ENCODE results near the gene NUDC.
A peak's percentile ranks its signal among the peaks of the same experiment; 100 is the strongest.

The NUDC gene

GRCh38 chr1:26960625-26960966 lies 39.1 kb downstream of the NUDC start:
- no peak overlapping the region for H3K27ac ChIP-seq
- TF ChIP-seq, protein P1, sequence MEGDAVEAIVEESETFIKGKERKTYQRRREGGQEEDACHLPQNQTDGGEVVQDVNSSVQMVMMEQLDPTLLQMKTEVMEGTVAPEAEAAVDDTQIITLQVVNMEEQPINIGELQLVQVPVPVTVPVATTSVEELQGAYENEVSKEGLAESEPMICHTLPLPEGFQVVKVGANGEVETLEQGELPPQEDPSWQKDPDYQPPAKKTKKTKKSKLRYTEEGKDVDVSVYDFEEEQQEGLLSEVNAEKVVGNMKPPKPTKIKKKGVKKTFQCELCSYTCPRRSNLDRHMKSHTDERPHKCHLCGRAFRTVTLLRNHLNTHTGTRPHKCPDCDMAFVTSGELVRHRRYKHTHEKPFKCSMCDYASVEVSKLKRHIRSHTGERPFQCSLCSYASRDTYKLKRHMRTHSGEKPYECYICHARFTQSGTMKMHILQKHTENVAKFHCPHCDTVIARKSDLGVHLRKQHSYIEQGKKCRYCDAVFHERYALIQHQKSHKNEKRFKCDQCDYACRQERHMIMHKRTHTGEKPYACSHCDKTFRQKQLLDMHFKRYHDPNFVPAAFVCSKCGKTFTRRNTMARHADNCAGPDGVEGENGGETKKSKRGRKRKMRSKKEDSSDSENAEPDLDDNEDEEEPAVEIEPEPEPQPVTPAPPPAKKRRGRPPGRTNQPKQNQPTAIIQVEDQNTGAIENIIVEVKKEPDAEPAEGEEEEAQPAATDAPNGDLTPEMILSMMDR (IDR thresholded peaks at IDR 0.05; ENCODE audit: low read depth, low read length): no peak
- no peak for DNase-seq
- peak overlapping the region; percentile 62 for H3K4me3 ChIP-seq (ENCODE audit: low read depth, low read length)
- no peaks in the 10 kb centered on the region for H3K9me3 ChIP-seq (ENCODE audit: severe bottlenecking)
- H3K27me3 ChIP-seq (ENCODE audit: insufficient read depth, low read depth, severe bottlenecking): peaks cover 26% of the 10 kb centered on the region
- H3K36me3 ChIP-seq: no peaks in the 10 kb centered on the region

DNA sequence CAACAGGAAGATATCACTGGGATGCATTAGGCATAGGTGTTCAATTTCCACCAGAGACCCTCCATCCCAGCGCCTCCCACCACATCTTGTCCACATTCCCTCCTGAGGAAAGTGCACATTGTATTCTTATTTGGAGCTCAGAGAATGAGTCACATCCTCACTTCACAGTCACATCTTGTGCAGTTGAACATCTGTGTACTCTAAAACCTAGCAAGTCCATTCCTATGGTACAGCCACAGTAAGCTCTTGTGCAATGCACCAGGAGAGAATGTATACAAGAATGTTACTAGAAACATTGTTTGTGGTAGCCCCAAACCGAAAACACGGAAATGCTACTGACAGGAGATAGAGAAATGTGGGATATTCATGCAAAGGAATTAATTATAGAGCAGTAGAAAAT lies 40.3 kb downstream of the NUDC start:
- Histone ChIP-seq H3K36me3 (no peaks in the 10 kb centered on the region), H3K4me3 (ENCODE audit: low read depth, low read length) (no peak overlapping the region), H3K27ac (no peak overlapping the region), H3K9me3 (ENCODE audit: severe bottlenecking) (no peaks in the 10 kb centered on the region), H3K27me3 (ENCODE audit: insufficient read depth, low read depth, severe bottlenecking) (peaks cover 26% of the 10 kb centered on the region)
- TF ChIP-seq, protein P1 (IDR thresholded peaks at IDR 0.05; ENCODE audit: low read depth, low read length): no peak
- DNase-seq: no peak

GRCh38 chr1:26965213-26965612 lies 43.7 kb downstream of the NUDC start:
- Histone ChIP-seq H3K36me3 (no peaks in the 10 kb centered on the region), H3K27me3 (ENCODE audit: insufficient read depth, low read depth, severe bottlenecking) (peaks cover 17% of the 10 kb centered on the region), H3K27ac (no peak overlapping the region), H3K4me3 (ENCODE audit: low read depth, low read length) (no peak overlapping the region), H3K9me3 (ENCODE audit: severe bottlenecking) (no peaks in the 10 kb centered on the region)
- no peak for DNase-seq
- TF ChIP-seq, protein P1 (IDR thresholded peaks at IDR 0.05; ENCODE audit: low read depth, low read length): no peak

DNA sequence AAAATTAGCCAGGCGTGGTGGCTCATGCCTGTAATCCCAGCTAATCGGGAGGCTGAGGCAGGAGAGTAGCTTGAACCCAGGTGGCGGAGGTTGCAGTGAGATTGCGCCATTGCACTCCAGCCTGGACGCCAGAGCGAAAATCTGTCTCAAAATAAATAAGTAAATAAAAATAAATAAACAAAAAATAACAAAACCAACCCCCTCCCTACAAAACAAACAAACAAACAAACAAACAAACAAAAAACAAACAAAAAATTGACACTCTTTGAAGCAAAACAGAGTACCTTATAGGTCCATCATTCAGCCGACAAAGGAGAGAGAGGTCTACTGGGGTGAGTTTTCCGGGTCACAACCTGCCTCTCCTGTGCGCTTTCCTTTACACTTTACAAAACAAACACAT lies 44.1 kb downstream of the NUDC start:
- TF ChIP-seq, protein P1 (IDR thresholded peaks at IDR 0.05; ENCODE audit: low read depth, low read length): no peak

GRCh38 chr1:26970810-26971209 lies 49.3 kb downstream of the NUDC start:
- TF ChIP-seq, protein P1 (IDR thresholded peaks at IDR 0.05; ENCODE audit: low read depth, low read length): no peak
- no peaks in the 10 kb centered on the region for H3K27me3 ChIP-seq (ENCODE audit: insufficient read depth, low read depth, severe bottlenecking)
- no peaks in the 10 kb centered on the region for H3K9me3 ChIP-seq (ENCODE audit: severe bottlenecking)
- DNase-seq: peak; percentile 30
- no peak overlapping the region for H3K27ac ChIP-seq
- no peaks in the 10 kb centered on the region for H3K36me3 ChIP-seq
- no peak overlapping the region for H3K4me3 ChIP-seq (ENCODE audit: low read depth, low read length)

More for the DNA sequence above, 44.1 kb downstream of the NUDC start:
- peaks cover 13% of the 10 kb centered on the region for H3K27me3 ChIP-seq (ENCODE audit: insufficient read depth, low read depth, severe bottlenecking)
- no peaks in the 10 kb centered on the region for H3K36me3 ChIP-seq
- H3K4me3 ChIP-seq (ENCODE audit: low read depth, low read length): no peak overlapping the region
- H3K9me3 ChIP-seq (ENCODE audit: severe bottlenecking): no peaks in the 10 kb centered on the region
- H3K27ac ChIP-seq: no peak overlapping the region
- DNase-seq: no peak

- no peak overlapping the region for H3K4me3 ChIP-seq (ENCODE audit: low read depth, low read length)
- H3K36me3 ChIP-seq: no peaks in the 10 kb centered on the region
- H3K27me3 ChIP-seq (ENCODE audit: insufficient read depth, low read depth, severe bottlenecking): no peaks in the 10 kb centered on the region
- TF ChIP-seq, protein P1 (IDR thresholded peaks at IDR 0.05; ENCODE audit: low read depth, low read length): no peak
- DNase-seq: no peak
- H3K9me3 ChIP-seq (ENCODE audit: severe bottlenecking): no peaks in the 10 kb centered on the region
- H3K27ac ChIP-seq: no peak overlapping the region
Measured at GRCh38 chr1:26971590-26971989, 50.0 kb downstream of the NUDC start.

Data from WERI-Rb-1 (cell line).